ENCODE measurements around the gene PRUNE1.

DNA sequence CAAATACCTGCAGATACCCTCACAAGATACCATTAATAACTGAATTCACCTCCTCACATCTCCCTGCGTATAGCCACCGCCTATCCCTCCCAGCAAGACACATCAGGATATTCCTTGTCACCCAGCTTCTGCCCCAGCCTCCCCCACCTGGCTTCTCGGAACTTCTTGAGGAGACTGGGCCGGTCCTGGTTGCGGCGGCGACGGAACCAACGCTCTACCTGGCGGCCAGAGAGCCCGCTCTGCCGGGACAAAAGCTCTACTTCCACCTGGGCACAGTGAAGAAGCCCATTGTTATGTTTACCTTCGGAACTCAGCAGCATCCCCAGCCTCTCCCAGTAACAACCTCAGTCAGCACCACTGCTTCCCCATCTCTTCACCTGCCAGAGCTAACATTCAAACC is 40.3 kb upstream of the PRUNE1 start:
- TF ChIP-seq, protein P1, sequence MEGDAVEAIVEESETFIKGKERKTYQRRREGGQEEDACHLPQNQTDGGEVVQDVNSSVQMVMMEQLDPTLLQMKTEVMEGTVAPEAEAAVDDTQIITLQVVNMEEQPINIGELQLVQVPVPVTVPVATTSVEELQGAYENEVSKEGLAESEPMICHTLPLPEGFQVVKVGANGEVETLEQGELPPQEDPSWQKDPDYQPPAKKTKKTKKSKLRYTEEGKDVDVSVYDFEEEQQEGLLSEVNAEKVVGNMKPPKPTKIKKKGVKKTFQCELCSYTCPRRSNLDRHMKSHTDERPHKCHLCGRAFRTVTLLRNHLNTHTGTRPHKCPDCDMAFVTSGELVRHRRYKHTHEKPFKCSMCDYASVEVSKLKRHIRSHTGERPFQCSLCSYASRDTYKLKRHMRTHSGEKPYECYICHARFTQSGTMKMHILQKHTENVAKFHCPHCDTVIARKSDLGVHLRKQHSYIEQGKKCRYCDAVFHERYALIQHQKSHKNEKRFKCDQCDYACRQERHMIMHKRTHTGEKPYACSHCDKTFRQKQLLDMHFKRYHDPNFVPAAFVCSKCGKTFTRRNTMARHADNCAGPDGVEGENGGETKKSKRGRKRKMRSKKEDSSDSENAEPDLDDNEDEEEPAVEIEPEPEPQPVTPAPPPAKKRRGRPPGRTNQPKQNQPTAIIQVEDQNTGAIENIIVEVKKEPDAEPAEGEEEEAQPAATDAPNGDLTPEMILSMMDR (IDR thresholded peaks at IDR 0.05; ENCODE audit: low read depth, low read length), result no peak
- TF ChIP-seq EZH2phosphoT487 (IDR thresholded peaks at IDR 0.05; ENCODE audit: low read depth), result no peak
